Heart right ventricle (tissue), 16 donors: ENCODE measurements around the gene TOM1L1. TPM values are rescaled to one million over a fixed set of nuclear protein-coding genes. Genes with fewer than 3 reads are reported as not detected.

Experiments
- ATAC-seq, 8 donors: fragments of 200-7000 bp; cut with Tn5 transposase; one replicate each; pipeline ENCODE4 v1.9.1; 2020; ENCODE audit warnings: mild to moderate bottlenecking in 8 of 8, moderate library complexity in 8 of 8, moderate number of reproducible peaks in 1 of 8
- DNase-seq, 2 donors: peaks; one replicate each; pipeline ENCODE4 v3.0.0-alpha.2; 2020
- H3K27ac ChIP-seq, 10 donors: fragments of 200-600 bp; sonication (generic) in 2 of 10; one replicate each; pipeline versions ENCODE4 v1.5.0 to v1.8.0; 2020 to 2022; ENCODE audit warnings: mild to moderate bottlenecking in 3 of 10
- H3K27me3 ChIP-seq, 7 donors: fragments of 200-600 bp; one replicate each; pipeline ENCODE4 v1.8.0; 2021 to 2022; ENCODE audit warnings: mild to moderate bottlenecking in 2 of 7
- H3K36me3 ChIP-seq, 9 donors: fragments of 200-600 bp; sonication (generic) in 1 of 9; one replicate each; pipeline versions ENCODE4 v1.5.0 to v1.8.0; 2020 to 2022; ENCODE audit warnings: mild to moderate bottlenecking in 2 of 9
- H3K4me1 ChIP-seq, 9 donors: fragments of 200-600 bp; sonication (generic) in 1 of 9; one replicate each; pipeline versions ENCODE4 v1.5.0 to v1.8.0; 2020 to 2022; ENCODE audit warnings: mild to moderate bottlenecking in 4 of 9
- H3K4me3 ChIP-seq, 10 donors: fragments of 200-600 bp; sonication (generic) in 2 of 10; one replicate each; pipeline versions ENCODE4 v1.5.0 to v1.8.0; 2020 to 2022; ENCODE audit warnings: mild to moderate bottlenecking in 7 of 10, moderate library complexity in 2 of 10
- H3K9me3 ChIP-seq, 11 donors: fragments of 200-600 bp in 10 of 11; sonication (generic) in 2 of 11; one replicate each; pipeline versions ENCODE4 v1.5.0 to v1.8.0; 2013 to 2022; ENCODE audit warnings: mild to moderate bottlenecking in 2 of 11, control low read depth in 1 of 11, moderate library complexity in 1 of 11
- WGBS, 2 donors: extraction: QIAGEN DNeasy Blood & Tissue Kit; methylation state at CpG; one replicate each; pipeline ENCODE4 v1.1.7; 2013; ENCODE audit warnings: inconsistent platforms in 1 of 2; 5-methylcytosine and 5-hydroxymethylcytosine counted together
- intact Hi-C, 10 donors: fragments of 100-400 bp; cut with DNase I; formaldehyde crosslinking; loops; one replicate each; pipeline versions ENCODE4 v1.11.1 to v1.14.2; 2022
- polyA plus RNA-seq, 2 donors: library from polyadenylated mRNA; stranded (reverse); fragments of 200-250 nt; gene quantifications; one replicate each; pipeline ENCODE4 v1.2.3, GENCODE V29; 2013
- total RNA-seq, 10 donors: library from RNA; stranded (reverse); fragmentation: NEBNext Ultra II Directional in 3 of 10; extraction: Animal tissue kit (Norgen Biotek cat#: 25700) in 3 of 10; gene quantifications; one replicate each; pipeline versions ENCODE4 v1.2.1 to v1.2.4, GENCODE V29; 2021 to 2023
- TF ChIP-seq, protein P1 (sequence below), 9 donors: fragments of 200-600 bp; sonication (generic) in 2 of 9; IDR thresholded peaks; one replicate each; pipeline versions ENCODE4 v1.5.0 to v1.8.0; 2021 to 2022; ENCODE audit warnings: antibody characterized with exemption in 9 of 9, mild to moderate bottlenecking in 5 of 9, moderate library complexity in 1 of 9
- donor health status: Arrhythmogenic right ventricular cardiomyopathy.
- donor health status: ischemic (EF 13 %, LVEDD 7.1; RV severe dilation, severe dysfunction).
- donor health status: healthy with polysubstance abuse.
- donor health status: DM: no; HTN: yes; CAD: no.
- donor health status: DM: no; HTN: no; CAD: no.
- donor health status: ischemic (EF 25% LVEDD 6.9; RV normal size, moderate dysfunction).
- donor health status: ischemic (EF 25% LVEDD 5.7; RV mildly dilated, moderate dysfunction).
- donor health status: healthy.
- donor health status: DM: yes; HTN: yes; CAD: no.
- donor health status: Ischemic cardiomyopathy.
- donor health status: ischemic (EF 35%, LVEDD 5.7; RV mildly dilated, moderate dysfunction).
- donor health status: nonischemic (EF 11% LVEDD 7.7; RV severe dilation, severe dysfunction).
- donor health status: DM: yes; HTN: yes; CAD: no.
- donor health status: PGD.
- donor health status: ischemic (EF 29% LVEDD 5.4; RV normal size, mild dysfunction).
- donor health status: nonischemic (EF 23%, LVEDD 6.1; RV moderate dilation, normal function).

Gene TOM1L1
- total and polyA plus RNA-seq, 12 donors = 5.0 to 14.4 (median 9.4) TPM

DNA sequence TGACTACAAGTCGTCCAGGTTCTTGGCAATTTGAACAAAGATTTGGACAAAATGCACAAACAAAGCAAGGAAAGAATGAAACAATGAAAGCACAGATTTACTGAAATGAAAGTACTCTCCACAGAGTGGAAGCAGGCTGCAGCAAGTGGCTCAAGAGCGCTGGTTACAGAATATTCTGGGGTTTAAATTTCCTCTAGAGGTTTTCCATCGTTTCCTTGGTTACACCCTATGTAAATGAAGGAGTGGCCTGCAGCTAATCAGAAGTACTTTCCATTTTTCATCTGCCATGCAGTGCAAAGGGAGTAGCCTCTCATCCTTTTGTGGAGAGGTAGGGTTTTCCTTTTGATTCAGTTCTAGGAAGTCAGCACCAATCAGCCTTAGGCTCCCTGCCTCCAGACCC is 79.7 kb downstream of the TOM1L1 start:
- intact Hi-C loops = loop anchor here in 1 of 10 donors (10.0 kb wide), 1 partner anchor 534 kb away; the partner anchor contains the start of gene SMIM36
- TF ChIP-seq, protein P1, sequence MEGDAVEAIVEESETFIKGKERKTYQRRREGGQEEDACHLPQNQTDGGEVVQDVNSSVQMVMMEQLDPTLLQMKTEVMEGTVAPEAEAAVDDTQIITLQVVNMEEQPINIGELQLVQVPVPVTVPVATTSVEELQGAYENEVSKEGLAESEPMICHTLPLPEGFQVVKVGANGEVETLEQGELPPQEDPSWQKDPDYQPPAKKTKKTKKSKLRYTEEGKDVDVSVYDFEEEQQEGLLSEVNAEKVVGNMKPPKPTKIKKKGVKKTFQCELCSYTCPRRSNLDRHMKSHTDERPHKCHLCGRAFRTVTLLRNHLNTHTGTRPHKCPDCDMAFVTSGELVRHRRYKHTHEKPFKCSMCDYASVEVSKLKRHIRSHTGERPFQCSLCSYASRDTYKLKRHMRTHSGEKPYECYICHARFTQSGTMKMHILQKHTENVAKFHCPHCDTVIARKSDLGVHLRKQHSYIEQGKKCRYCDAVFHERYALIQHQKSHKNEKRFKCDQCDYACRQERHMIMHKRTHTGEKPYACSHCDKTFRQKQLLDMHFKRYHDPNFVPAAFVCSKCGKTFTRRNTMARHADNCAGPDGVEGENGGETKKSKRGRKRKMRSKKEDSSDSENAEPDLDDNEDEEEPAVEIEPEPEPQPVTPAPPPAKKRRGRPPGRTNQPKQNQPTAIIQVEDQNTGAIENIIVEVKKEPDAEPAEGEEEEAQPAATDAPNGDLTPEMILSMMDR (IDR thresholded peaks at IDR 0.05) = no peak
- DNase-seq = no peak

DNA sequence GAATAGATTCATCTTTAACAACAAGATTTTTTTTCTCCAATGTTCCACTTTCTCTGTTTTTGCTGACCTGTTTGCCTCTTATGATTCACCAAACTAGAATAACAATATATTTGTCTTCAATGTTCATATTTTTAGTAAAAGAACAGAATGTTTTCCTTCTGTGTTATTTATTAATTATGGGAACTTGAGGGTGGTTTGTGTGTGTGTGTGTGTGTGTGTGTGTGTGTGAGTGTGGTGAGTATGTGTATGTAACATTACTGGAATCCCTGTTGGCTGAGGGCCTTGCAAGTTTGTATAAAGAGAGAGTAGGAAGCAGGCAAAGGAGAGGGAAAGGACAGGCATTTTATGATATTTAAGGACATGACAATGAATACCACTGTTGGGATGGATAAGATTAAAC is 81.7 kb downstream of the TOM1L1 start:
- no peak overlapping the region for H3K4me3 ChIP-seq
- TF ChIP-seq, protein P1 (IDR thresholded peaks at IDR 0.05) = no peak
- H3K36me3 ChIP-seq = peaks cover 0 to 16% (median 0%) of the 10 kb centered on the region in 9 donors
- intact Hi-C loops = loop anchor here in 1 of 10 donors (10.0 kb wide), 1 partner anchor 532 kb away; the partner anchor contains the start of gene SMIM36
- H3K4me1 ChIP-seq = peaks cover 0 to 6% (median 0%) of the 10 kb centered on the region in 9 donors
- no peaks in the 10 kb centered on the region for H3K27me3 ChIP-seq
- H3K9me3 ChIP-seq = peaks cover 0 to 17% (median 5%) of the 10 kb centered on the region in 11 donors
- no peak overlapping the region for H3K27ac ChIP-seq
- DNase-seq (no peak), ATAC-seq (no peak)

More for the DNA sequence above, 79.7 kb downstream of the TOM1L1 start:
- Histone ChIP-seq H3K4me3 (no peak overlapping the region), H3K9me3 (peaks cover 0 to 17% (median 5%) of the 10 kb centered on the region in 11 donors), H3K27me3 (no peaks in the 10 kb centered on the region), H3K27ac (no peak overlapping the region), H3K36me3 (no peaks in the 10 kb centered on the region), H3K4me1 (peaks cover 0 to 6% (median 0%) of the 10 kb centered on the region in 9 donors)
- ATAC-seq = no peak
- 68 to 96% methylated on average over 3 of the region's 3 CpGs for WGBS, 2 donors

DNA sequence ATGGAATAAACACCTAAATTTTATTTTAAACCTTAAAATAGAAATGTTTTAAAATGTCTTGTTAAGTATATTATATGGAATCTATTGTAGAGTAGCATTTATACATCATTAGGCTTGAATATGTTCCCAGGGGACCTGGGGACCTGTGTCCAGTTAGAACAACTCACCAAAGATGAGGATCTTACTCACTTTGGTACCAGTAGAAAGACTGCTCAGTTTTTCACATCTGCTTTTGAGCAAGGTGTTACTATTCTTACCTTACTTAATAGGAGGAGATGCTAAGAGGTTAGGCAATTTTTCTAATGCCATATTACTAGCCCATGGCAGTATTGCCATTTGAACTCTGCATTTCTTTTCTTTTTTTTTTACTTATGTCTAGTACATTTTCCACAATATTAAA is 82.6 kb downstream of the TOM1L1 start:
- H3K27ac ChIP-seq = no peak overlapping the region
- intact Hi-C loops = loop anchor here in 1 of 10 donors (10.0 kb wide), 1 partner anchor 532 kb away; the partner anchor contains the start of gene SMIM36
- H3K36me3 ChIP-seq = peaks cover 0 to 24% (median 0%) of the 10 kb centered on the region in 9 donors
- TF ChIP-seq, protein P1 (IDR thresholded peaks at IDR 0.05) = no peak
- DNase-seq (no peak), ATAC-seq (no peak)
- no peak overlapping the region for H3K4me3 ChIP-seq
- no peaks in the 10 kb centered on the region for H3K27me3 ChIP-seq
- H3K9me3 ChIP-seq = peaks cover 0 to 17% (median 5%) of the 10 kb centered on the region in 11 donors
- peaks cover 0 to 6% (median 0%) of the 10 kb centered on the region in 9 donors for H3K4me1 ChIP-seq

DNA sequence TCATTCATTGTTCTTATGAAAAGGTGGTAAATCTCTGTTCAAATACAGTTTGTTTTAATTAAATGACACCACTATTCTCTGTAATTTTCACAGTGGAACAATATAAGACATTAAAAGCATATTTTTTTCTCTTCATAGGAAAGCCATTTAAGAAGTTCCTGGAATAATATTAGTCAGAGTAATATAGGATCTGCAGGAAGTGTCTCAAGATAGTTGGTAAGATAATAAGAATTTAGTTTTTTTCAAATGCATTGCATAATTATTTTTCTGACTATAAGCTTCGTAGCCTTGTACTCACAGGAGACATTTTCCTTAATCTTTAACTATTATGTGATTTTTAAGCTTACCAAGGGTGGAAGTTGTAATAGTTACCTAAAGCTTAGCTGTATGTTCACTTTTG is 84.8 kb downstream of the TOM1L1 start:
- H3K4me3 ChIP-seq = no peak overlapping the region
- H3K9me3 ChIP-seq = peaks cover 0 to 6% (median 3%) of the 10 kb centered on the region in 11 donors
- no peaks in the 10 kb centered on the region for H3K27me3 ChIP-seq
- no peak overlapping the region for H3K27ac ChIP-seq
- 87 to 94% methylated on average over 1 of the region's 1 CpG for WGBS, 2 donors
- peaks cover 0 to 6% (median 0%) of the 10 kb centered on the region in 9 donors for H3K4me1 ChIP-seq
- peaks cover 0 to 24% (median 0%) of the 10 kb centered on the region in 9 donors for H3K36me3 ChIP-seq
- no peak for DNase-seq
- no peak for ATAC-seq
- TF ChIP-seq, protein P1 (IDR thresholded peaks at IDR 0.05) = no peak
- intact Hi-C loops = loop anchor here in 1 of 10 donors (10.0 kb wide), 1 partner anchor 529 kb away; the partner anchor contains the start of gene SMIM36
